HG03108 (cell line): Measurements from ENCODE around the gene CCDC60.
"Not testable (repeated sequence)": the region's sequence is repeated elsewhere in the genome, so short reads cannot be mapped to it uniquely, and the experiment has no call there.

Experiments used
- ATAC-seq: cut with Tn5 transposase; IDR thresholded peaks from one replicate; pipeline ENCODE4 v1.9.1; 2021; ENCODE audit warnings: moderate library complexity; ENCODE audit not compliant: unreplicated experiment

Gene CCDC60

GRCh38 chr12:119338593-119339363 is 4.2 kb downstream of the CCDC60 start:
- ATAC-seq, result no peak

DNA sequence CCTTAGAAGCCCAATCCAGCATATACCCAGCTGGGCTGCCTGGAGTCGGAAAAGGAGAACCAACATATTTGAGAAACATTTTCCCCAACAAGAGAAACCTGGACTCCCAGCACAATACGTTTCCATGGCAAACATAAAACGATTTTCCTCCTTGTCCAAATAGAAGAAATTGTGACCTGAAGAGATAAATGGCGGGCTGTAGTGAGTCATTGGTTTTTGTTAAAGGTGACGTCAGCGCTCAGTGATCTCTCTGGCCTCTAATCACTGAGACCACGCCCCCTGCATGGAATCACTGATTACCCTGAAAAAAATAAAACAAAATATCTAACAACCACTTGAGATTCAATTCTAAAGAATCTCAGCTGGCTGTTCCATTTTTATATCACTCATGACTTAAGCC is 6.0 kb downstream of the CCDC60 start:
- no peak for ATAC-seq

DNA sequence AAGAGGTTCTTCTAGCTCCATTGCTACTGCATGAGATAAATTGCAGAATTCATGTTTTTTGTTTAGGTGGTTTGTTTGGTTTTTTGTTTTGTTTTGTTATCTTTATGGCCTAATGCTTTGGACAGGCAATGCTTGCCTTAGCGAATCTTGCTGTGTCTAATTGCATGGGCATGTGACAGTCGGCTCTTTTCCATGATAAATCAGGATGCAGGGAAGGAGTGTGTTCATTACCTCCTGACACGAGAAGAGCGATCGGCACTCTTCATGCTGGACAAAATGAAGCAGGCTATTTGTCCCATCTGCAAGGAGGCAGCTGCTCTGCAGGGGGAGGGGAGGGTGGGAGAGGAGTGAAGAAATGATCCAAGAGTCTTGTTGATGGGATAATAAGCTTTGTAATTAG is 6.5 kb downstream of the CCDC60 start:
- ATAC-seq, result no peak

DNA sequence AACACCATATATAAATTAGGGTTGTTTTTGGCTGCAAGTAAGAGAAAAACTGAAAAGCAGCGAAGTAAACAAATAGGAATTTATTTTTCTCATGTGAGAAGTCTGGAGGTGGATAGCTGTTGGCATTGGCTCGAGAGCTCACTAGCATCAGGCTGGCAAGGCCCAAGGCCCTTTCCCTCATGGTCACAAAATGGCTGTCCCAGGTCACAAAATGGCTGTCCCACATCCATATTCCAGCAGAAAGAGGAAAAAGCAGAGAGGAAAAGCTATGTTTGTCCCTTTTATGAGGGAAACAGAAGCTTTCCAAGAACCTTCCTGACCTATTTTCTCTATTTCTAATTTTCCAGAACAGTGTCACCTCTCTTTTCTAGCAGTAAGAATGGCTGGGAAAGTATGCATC is 7.5 kb downstream of the CCDC60 start:
- ATAC-seq, result no peak

GRCh38 chr12:119343130-119343529 is 8.6 kb downstream of the CCDC60 start:
- no peak for ATAC-seq

DNA sequence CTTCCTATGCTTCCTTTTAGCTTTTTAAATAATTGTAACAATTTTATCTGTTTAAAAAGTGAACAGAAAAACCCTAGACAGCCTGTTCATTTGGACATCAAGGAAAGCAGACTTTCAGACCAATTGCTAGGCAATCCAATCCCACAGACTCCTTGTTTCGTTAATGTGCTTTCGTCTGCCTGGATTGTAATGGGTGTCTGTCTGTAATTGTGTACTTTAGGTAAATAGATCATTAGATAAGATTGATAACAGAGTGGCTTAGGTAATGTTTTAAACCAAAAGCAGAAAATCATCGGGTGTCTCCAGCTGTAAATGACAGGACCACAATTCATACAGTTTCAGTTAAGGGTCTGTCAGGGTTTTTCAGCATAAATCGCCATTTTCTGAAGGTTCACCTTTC is 19.6 kb downstream of the CCDC60 start:
- no peak for ATAC-seq

DNA sequence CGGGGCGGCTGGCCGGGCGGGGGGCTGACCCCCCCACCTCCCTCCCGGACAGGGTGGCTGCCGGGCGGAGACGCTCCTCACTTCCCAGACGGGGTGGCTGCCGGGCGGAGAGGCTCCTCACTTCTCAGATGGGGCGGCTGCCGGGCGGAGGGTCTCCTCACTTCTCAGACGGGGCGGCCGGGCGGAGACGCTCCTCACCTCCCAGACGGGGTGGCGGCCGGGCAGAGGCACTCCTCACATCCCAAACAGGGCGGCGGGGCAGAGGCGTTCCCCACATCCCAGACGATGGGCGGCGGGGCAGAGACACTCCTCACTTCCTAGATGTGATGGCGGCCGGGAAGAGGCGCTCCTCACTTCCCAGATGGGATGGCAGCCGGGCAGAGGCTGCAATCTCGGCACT is 25.8 kb downstream of the CCDC60 start:
- ATAC-seq, result not testable (repeated sequence)

DNA sequence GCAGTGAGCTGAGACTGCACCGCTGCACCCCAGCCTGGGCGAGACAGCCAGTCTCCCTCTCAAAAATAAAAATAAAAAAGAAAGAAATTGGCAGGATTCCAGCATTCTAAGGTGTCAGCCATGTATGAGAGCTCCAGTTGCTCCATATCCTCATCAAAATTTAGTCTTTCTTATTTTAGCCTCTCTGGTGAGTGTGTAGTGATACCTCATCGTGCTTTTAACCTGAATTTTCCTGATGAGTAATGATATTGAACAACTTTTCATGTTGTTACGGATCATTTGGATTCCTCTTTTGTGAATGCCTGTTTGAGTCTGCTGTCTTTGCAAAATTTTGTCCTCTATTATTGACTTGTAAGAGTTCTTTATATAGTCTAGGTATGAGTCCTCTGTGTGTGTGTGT is 28.5 kb downstream of the CCDC60 start:
- ATAC-seq, result no peak

DNA sequence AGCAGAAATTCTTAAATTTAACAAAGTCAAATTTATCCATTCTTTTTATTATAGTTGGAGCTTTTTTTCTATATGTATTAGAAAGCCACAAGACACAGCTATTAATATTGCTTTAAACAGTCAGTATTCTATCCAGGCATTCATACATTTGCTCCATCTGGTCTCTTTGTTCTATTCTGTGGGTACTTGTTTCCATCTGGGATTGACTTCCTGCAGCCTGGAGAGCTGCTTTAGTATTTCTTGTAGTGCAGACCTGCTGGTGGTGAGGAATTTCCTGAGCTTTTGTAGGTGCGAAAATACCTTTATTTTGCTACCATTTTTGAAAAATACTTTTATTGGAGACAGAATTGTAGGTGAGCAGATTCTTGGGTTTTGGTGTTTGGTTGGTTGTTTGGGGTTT is 29.0 kb downstream of the CCDC60 start:
- ATAC-seq, result no peak

DNA sequence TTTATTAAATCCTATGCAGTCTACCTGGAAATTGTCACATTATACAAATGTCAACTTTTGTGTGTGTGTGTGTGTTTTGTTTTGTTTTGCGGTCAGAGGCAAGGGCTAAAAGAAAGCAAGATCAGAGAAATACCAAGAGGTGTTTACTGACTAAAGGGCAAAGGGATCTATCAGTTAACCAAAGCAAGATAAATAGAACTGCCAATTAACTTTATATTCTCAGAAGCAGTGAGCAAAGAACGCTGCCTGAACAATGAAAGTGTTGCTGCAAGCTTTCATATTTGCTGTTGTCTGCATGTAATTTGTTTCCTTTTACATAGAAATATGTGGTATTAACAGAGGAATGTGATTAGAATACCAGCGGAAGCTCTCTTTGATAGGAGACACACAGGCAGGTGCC is 30.9 kb downstream of the CCDC60 start:
- ATAC-seq, result no peak

- ATAC-seq, result no peak
Observed at GRCh38 chr12:119366007-119366406, 31.5 kb downstream of the CCDC60 start.

DNA sequence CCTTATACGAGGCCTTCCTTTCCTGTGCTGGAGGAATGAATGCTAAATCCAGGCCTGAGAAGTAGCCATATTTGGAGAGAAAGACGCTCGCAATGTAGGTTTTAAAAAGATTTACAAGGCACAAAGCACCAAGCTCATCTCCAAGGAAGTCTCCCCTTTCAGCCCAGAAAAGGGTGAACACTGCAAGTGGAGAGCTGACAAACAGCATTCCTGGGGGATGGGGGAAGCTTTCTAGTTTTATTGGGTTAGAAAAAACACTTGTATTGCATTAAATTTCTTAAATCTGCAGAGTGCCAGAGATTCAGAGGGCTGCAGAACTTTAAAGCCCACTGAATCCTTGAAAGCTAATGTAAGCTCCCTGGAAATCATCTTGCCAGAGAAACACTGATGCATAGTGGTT is 34.6 kb downstream of the CCDC60 start:
- no peak for ATAC-seq

GRCh38 chr12:119369907-119370546 is 35.5 kb downstream of the CCDC60 start:
- no peak for ATAC-seq

GRCh38 chr12:119372540-119372939 is 38.0 kb downstream of the CCDC60 start:
- no peak for ATAC-seq

GRCh38 chr12:119373001-119373400 is 38.5 kb downstream of the CCDC60 start:
- ATAC-seq, result no peak

DNA sequence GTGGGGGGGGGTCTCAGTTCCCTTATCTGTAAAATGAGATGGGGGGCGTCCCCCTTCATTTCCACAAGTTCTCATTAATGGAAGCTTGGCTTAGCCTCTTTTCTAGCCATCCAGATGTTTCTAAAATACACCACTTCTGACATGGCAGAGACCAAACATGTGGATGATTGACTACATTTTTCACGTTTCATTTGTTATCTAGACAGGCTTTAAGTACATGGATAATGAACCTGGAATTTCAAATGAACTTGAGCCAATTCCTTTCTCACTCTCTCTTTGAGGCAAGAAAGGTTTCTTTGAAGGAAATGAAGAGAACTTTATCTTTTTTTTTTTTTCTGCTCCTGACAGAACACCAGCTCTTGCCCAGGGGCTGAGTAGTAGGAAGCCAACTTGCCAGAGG is 39.1 kb downstream of the CCDC60 start:
- ATAC-seq, result no peak

GRCh38 chr12:119374635-119375034 is 40.1 kb downstream of the CCDC60 start:
- no peak for ATAC-seq

DNA sequence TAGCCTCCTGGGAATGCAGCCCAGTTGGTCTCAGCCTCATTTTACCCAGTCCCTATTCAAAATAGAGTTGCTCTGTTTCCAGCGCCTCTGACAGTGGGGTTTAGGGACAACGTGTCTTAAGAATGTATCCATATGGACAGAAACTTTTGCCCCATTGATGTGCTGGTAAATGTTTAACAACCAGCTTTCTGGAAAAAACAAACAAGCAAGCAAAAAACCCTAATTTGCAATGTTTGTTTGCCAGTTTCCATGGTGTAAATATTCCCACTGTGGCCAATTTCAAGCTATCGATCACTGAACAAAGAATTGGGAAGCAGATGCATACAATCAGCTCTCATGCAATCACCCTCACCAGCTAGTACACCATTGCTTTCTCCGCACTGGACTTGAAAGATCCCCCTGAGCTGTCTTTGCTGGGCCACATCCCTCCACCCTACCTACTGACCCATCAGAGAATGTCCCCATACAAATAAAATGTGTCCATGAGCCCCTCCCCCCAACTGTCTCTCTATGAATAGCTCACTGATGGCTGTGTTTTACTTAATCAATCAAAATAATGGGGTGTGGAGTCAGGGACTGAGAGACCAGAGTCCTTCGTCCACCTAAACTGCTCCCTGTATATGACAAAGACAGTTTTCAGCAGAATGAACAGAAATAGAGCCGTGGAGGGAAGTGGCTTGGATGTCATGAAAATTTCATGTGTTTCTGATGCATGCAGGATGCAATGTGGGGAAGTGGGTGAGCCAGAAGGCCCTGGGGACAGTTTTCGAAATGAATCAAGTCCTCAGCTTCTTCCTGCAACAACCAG is 40.8 kb downstream of the CCDC60 start:
- ATAC-seq, result peak; percentile 72

- ATAC-seq, result no peak
Observed at GRCh38 chr12:119375883-119376190, 41.3 kb downstream of the CCDC60 start.

DNA sequence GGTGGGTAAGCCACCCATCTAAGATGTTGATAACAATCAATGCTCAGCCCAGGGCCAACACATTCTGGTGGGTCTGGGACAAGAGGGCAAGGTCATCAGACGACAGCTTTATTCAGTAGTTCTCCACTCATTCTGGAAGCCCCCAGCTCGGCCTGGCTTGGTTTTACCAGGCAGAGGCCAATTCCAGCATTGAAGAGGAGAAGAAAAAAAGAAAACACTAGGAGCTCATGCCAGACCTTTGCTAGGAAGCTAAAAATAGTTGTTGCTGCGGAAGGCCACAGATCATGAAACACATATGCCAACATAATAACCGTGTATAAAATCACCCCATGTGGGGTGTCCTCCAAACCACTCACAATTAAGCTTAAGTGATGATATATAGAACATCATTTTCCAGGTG is 44.4 kb downstream of the CCDC60 start:
- no peak for ATAC-seq

DNA sequence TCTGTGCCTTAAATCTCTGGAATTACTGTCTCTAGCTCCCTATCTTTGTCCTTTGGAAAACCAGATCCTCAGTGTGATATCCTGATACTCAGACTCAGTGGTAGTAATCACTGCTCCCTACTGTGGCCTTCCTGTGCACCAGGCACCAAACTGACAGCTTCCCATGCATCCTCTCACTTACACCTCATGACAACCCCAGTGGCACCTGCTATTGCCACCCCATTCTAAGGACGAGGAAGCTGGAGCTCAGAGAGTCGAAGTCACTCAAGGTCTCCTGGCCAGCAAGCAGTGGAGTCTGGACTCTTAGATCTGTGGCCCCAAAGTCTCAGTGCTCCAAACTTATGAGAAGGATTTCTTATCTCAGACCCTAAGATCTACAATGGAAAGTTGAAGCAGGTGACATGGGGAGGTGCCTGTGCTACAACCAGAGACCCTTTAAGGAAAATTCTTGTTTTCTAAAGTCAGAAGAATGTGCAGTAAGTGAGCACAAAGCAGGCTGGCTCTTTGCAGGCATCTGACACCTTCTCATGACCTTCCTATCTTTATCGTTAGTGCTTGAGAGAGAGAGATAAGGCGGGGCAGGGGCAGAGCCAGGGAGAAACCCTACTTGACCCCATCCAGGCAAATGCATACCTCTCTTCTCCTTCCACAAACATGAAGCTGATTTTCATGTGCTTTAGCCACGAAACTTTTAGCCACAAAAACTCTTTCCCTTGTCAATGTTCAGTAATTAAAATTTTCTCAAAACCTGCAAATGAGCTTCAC is 47.1 kb downstream of the CCDC60 start:
- ATAC-seq, result no peak
